ENCODE measurements around the gene PTCD3.

DNA sequence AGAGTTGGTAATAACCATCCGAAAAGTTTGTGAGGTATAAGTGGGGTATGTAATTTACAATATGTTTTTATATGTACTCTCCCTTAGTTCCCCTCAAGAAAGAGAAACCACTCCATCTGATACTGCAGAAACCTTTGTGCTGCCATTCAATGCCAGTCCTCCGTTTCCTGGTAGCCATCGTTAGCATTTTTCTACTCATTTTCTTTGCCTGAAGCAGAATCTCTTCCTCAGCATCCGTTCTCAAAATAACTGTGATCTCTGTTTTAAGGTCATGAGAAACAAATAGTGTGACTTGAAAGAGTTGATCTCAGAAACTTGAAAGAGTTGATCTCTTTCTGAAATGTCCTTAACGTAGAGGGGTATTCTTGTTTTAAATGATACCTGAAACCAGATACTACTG, 996 bp downstream of the PTCD3 start:
- TF ChIP-seq ZNF629 (tag by site-specific recombination; IDR thresholded peaks at IDR 0.05) (no peak), KLF9 (tag by site-specific recombination; IDR thresholded peaks at IDR 0.05; ENCODE audit: low read depth) (no peak), ZNF660 (tag by site-specific recombination; IDR thresholded peaks at IDR 0.05) (no peak)

All from HEK293 (cell line).